NOMO-1 treated with DMSO at 0.1 percent for 48 hours (cell line): ENCODE results near the gene CYP19A1.
A peak's percentile ranks its signal among the peaks of the same experiment; 100 is the strongest.
"Not testable (repeated sequence)": the region's sequence is repeated elsewhere in the genome, so short reads cannot be mapped to it uniquely, and the experiment has no call there.

Source experiments
- DNase-seq: peaks from one replicate; lab custom pipeline; 2025; ENCODE audit not compliant: unreplicated experiment; lab: John Stamatoyannopoulos, UW

Gene CYP19A1

GRCh38 chr15:51302480-51302879, 35.9 kb downstream of the CYP19A1 start:
- no peak for DNase-seq

GRCh38 chr15:51299187-51300015, 39.0 kb downstream of the CYP19A1 start:
- DNase-seq = no peak

GRCh38 chr15:51298620-51299019, 39.8 kb downstream of the CYP19A1 start:
- DNase-seq = no peak

- DNase-seq = no peak
These were observed 47.7 kb downstream of the CYP19A1 start for GRCh38 chr15:51290720-51291119.

GRCh38 chr15:51289290-51289689, 49.1 kb downstream of the CYP19A1 start:
- no peak for DNase-seq

GRCh38 chr15:51288143-51289065, 50.0 kb downstream of the CYP19A1 start:
- DNase-seq = no peak

- peak; percentile 28 for DNase-seq
These were observed 51.6 kb downstream of the CYP19A1 start for GRCh38 chr15:51286816-51287215.

- DNase-seq = no peak
These were observed 53.0 kb downstream of the CYP19A1 start for GRCh38 chr15:51285399-51285798.

GRCh38 chr15:51284871-51285270, 53.5 kb downstream of the CYP19A1 start:
- DNase-seq = no peak

GRCh38 chr15:51283026-51283425, 55.4 kb downstream of the CYP19A1 start:
- DNase-seq = peak; percentile 81

- DNase-seq = not testable (repeated sequence)
These were observed 56.2 kb downstream of the CYP19A1 start for GRCh38 chr15:51282241-51282640.

- peak; percentile 29 for DNase-seq
These were observed 56.9 kb downstream of the CYP19A1 start for GRCh38 chr15:51281368-51281967.

GRCh38 chr15:51280838-51281237, 57.6 kb downstream of the CYP19A1 start:
- no peak for DNase-seq

- DNase-seq = no peak
These were observed 59.0 kb downstream of the CYP19A1 start for GRCh38 chr15:51279391-51279790.

- DNase-seq = no peak
These were observed 61.3 kb downstream of the CYP19A1 start for GRCh38 chr15:51277101-51277500.

GRCh38 chr15:51274956-51275355, 63.4 kb downstream of the CYP19A1 start:
- no peak for DNase-seq

- DNase-seq = no peak
These were observed 67.7 kb downstream of the CYP19A1 start for GRCh38 chr15:51270706-51271105.

- DNase-seq = no peak
These were observed 68.9 kb downstream of the CYP19A1 start for GRCh38 chr15:51269496-51269895.

GRCh38 chr15:51267703-51268083, 70.7 kb downstream of the CYP19A1 start:
- peak; percentile 18 for DNase-seq

GRCh38 chr15:51267051-51267702, 71.2 kb downstream of the CYP19A1 start:
- no peak for DNase-seq

GRCh38 chr15:51266656-51267050, 71.7 kb downstream of the CYP19A1 start:
- no peak for DNase-seq
